Skeletal muscle satellite cell (primary cell): ENCODE measurements around the gene XAGE1A. TPM values are rescaled to one million over a fixed set of nuclear protein-coding genes. Genes with fewer than 3 reads are reported as not detected.
"Not testable (repeated sequence)": the region's sequence is repeated elsewhere in the genome, so short reads cannot be mapped to it uniquely, and the experiment has no call there.

Source experiments
- H3K27me3 ChIP-seq: 2 replicates; pipeline ENCODE4 v1.7.0; 2013; ENCODE audit warnings: low read length; ENCODE audit not compliant: control insufficient read depth, insufficient read depth
- H3K36me3 ChIP-seq: 2 replicates; pipeline ENCODE4 v1.7.0; 2013; ENCODE audit warnings: mild to moderate bottlenecking, control low read depth, low read length; ENCODE audit not compliant: insufficient read depth
- H3K4me1 ChIP-seq: 2 replicates; pipeline ENCODE4 v1.7.0; 2013; ENCODE audit warnings: low read length; ENCODE audit not compliant: control insufficient read depth, insufficient read depth
- H3K4me2 ChIP-seq: 2 replicates; pipeline ENCODE4 v1.7.0; 2013; ENCODE audit warnings: mild to moderate bottlenecking, low read length
- H3K4me3 ChIP-seq: 2 replicates; pipeline ENCODE4 v1.7.0; 2013; ENCODE audit warnings: low read length
- H3K9ac ChIP-seq: 2 replicates; pipeline ENCODE4 v1.7.0; 2013; ENCODE audit warnings: mild to moderate bottlenecking, low read depth, low read length, moderate library complexity
- H3K9me3 ChIP-seq: replicated peaks from 2 replicates; pipeline ENCODE4 v1.7.0; 2013; ENCODE audit warnings: mild to moderate bottlenecking, control low read depth, low read length
- small RNA-seq: library from RNA; depleted of rRNA; stranded (forward); fragments of <200 nt; gene quantifications from one replicate; pipeline ENCODE3, GENCODE V24; 2012

The XAGE1A gene

GRCh38 chrX:52541051-52541450 lies 45.4 kb downstream of the XAGE1A start:
- H3K9ac ChIP-seq, H3K9me3 ChIP-seq, H3K4me3 ChIP-seq, H3K36me3 ChIP-seq, H3K27me3 ChIP-seq, H3K4me1 ChIP-seq, H3K4me2 ChIP-seq: not testable (repeated sequence)

DNA sequence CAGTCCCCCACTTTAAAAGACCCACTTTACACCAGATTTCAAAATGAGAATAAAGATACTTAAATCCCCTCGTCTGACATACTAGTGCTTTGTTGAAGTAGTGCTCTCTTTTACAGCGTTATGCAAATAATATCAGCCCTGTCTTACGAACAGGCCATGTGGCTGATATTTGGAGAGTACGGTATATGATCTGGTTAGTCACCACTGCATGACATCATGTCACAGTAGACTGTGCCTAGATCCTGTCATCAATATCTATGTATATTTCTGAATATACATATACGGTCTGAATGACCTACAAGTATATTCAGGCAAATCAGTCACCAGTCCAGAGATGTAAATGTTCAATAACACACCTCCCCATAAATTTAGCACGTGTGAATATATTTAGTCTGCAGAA lies 46.7 kb downstream of the XAGE1A start:
- no peak overlapping the region for H3K4me2 ChIP-seq
- no peaks in the 10 kb centered on the region for H3K4me1 ChIP-seq
- H3K9ac ChIP-seq: no peak overlapping the region
- H3K9me3 ChIP-seq: no peaks in the 10 kb centered on the region
- no peaks in the 10 kb centered on the region for H3K27me3 ChIP-seq
- no peak overlapping the region for H3K4me3 ChIP-seq
- no peaks in the 10 kb centered on the region for H3K36me3 ChIP-seq

- Histone ChIP-seq H3K4me1 (no peaks in the 10 kb centered on the region), H3K4me3 (no peak overlapping the region), H3K4me2 (no peak overlapping the region), H3K27me3 (no peaks in the 10 kb centered on the region), H3K9me3 (no peaks in the 10 kb centered on the region), H3K36me3 (no peaks in the 10 kb centered on the region), H3K9ac (no peak overlapping the region)
Measured at GRCh38 chrX:52544147-52544840, 48.7 kb downstream of the XAGE1A start.

DNA sequence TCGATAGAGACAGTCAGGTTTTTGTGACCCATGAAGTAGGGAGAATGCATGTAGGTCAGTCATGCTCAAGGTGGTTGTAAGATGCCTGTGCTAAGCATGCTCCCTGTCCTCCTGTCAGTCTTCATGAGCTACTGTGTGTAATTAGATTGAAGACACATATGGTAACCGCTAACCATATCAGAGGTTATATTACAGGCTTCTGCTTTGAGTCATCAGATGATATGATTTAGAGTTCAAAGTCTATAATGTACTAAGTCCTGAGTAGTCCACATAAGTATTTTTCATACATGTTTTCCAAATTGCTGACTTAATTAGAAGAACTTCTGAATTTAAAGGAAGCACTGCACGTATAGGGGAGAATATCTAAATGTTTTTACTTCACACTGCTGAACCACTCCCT lies 53.2 kb downstream of the XAGE1A start:
- not testable (repeated sequence) for H3K36me3 ChIP-seq, H3K4me1 ChIP-seq, H3K4me2 ChIP-seq

More for the DNA sequence above, 53.2 kb downstream of the XAGE1A start:
- H3K27me3 ChIP-seq, H3K4me3 ChIP-seq, H3K9me3 ChIP-seq, H3K9ac ChIP-seq: not testable (repeated sequence)

Small RNA genes within 50 kb of the gene (small RNA-seq; reads per million reads assigned to genes)
- not detected for gene BX510359.8
- not detected for gene RBM22P7
